RWPE2 (cell line): Measurements from ENCODE around the gene ERRFI1.

Experiments used
- ATAC-seq: fragments of 200-7000 bp; cut with Tn5 transposase; 3 replicates; pipeline ENCODE4 v1.9.1; 2021; ENCODE audit warnings: low read depth
- DNase-seq: peaks from one replicate; pipeline ENCODE4 v3.0.0-alpha.2; 2020; ENCODE audit warnings: low spot score
- H3K27ac ChIP-seq: fragments of 450-650 bp; 2 replicates; pipeline ENCODE4 v1.5.1; 2017; ENCODE audit warnings: mild to moderate bottlenecking; ENCODE audit not compliant: poor library complexity, severe bottlenecking
- H3K27me3 ChIP-seq: fragments of 250-450 bp; sonication (Bioruptor Pico); 2 replicates; pipeline ENCODE4 v1.5.1; 2021; ENCODE audit warnings: mild to moderate bottlenecking, moderate library complexity; ENCODE audit not compliant: insufficient read depth, poor library complexity, severe bottlenecking
- H3K36me3 ChIP-seq: fragments of 250-450 bp; sonication (Bioruptor Pico); 2 replicates; pipeline ENCODE4 v1.5.1; 2020; ENCODE audit warnings: low read depth, mild to moderate bottlenecking, moderate library complexity
- H3K4me1 ChIP-seq: fragments of 250-450 bp; sonication (Bioruptor Pico); 2 replicates; pipeline ENCODE4 v1.5.1; 2021; ENCODE audit warnings: mild to moderate bottlenecking, moderate library complexity; ENCODE audit not compliant: insufficient read depth, poor library complexity, severe bottlenecking
- H3K4me3 ChIP-seq: fragments of 250-450 bp; sonication (Bioruptor Pico); 2 replicates; pipeline ENCODE4 v1.5.1; 2021; ENCODE audit warnings: mild to moderate bottlenecking, moderate library complexity; ENCODE audit not compliant: severe bottlenecking
- H3K9me3 ChIP-seq: fragments of 250-450 bp; sonication (Bioruptor Pico); 2 replicates; pipeline ENCODE4 v1.5.1; 2021; ENCODE audit warnings: mild to moderate bottlenecking, moderate library complexity; ENCODE audit not compliant: severe bottlenecking
- TF ChIP-seq, protein P1 (sequence below): fragments of 450-650 bp; IDR thresholded peaks from one replicate; pipeline ENCODE4 v1.5.1; 2017; ENCODE audit warnings: mild to moderate bottlenecking, moderate library complexity; ENCODE audit not compliant: poor library complexity, severe bottlenecking

Gene ERRFI1

GRCh38 chr1:8012955-8013354 lies 13.2 kb downstream of the ERRFI1 start:
- Histone ChIP-seq H3K36me3 (peaks cover 84% of the 10 kb centered on the region), H3K9me3 (no peaks in the 10 kb centered on the region), H3K4me1 (peaks cover 29% of the 10 kb centered on the region), H3K4me3 (no peak overlapping the region), H3K27me3 (no peaks in the 10 kb centered on the region), H3K27ac (peak overlapping the region; percentile 99)
- no peak for ATAC-seq
- DNase-seq: no peak
- TF ChIP-seq, protein P1, sequence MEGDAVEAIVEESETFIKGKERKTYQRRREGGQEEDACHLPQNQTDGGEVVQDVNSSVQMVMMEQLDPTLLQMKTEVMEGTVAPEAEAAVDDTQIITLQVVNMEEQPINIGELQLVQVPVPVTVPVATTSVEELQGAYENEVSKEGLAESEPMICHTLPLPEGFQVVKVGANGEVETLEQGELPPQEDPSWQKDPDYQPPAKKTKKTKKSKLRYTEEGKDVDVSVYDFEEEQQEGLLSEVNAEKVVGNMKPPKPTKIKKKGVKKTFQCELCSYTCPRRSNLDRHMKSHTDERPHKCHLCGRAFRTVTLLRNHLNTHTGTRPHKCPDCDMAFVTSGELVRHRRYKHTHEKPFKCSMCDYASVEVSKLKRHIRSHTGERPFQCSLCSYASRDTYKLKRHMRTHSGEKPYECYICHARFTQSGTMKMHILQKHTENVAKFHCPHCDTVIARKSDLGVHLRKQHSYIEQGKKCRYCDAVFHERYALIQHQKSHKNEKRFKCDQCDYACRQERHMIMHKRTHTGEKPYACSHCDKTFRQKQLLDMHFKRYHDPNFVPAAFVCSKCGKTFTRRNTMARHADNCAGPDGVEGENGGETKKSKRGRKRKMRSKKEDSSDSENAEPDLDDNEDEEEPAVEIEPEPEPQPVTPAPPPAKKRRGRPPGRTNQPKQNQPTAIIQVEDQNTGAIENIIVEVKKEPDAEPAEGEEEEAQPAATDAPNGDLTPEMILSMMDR: no peak

- Histone ChIP-seq H3K4me1 (peaks cover 21% of the 10 kb centered on the region), H3K27me3 (no peaks in the 10 kb centered on the region), H3K9me3 (no peaks in the 10 kb centered on the region), H3K27ac (peak overlapping the region; percentile 99), H3K36me3 (peaks cover 76% of the 10 kb centered on the region), H3K4me3 (no peak overlapping the region)
- ATAC-seq: no peak
- TF ChIP-seq, protein P1: no peak
- DNase-seq: no peak
Measured at GRCh38 chr1:8011923-8012858, 13.9 kb downstream of the ERRFI1 start.

DNA sequence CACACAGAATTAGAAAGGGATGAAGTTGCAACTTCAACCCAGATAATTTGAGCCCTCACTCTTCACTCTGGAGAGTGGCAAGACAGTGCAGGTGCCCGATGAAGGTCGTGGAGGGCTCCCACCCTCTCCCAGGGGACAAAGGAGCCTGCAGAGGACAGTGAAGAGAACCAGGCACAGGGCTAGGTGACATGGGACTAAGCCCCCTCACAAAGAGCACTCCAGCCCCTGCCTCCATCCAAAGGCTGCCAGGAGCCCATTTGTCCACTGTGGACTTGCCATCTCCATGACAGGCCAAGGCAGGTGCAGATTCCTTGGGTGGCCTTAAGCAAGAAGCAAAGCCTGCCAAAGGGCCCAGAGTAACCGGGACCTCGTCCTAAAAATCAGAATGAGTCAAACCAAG lies 15.1 kb downstream of the ERRFI1 start:
- Histone ChIP-seq H3K27ac (peak overlapping the region; percentile 99), H3K36me3 (peaks cover 65% of the 10 kb centered on the region), H3K4me1 (peaks cover 18% of the 10 kb centered on the region), H3K27me3 (no peaks in the 10 kb centered on the region), H3K9me3 (no peaks in the 10 kb centered on the region), H3K4me3 (no peak overlapping the region)
- DNase-seq (no peak), ATAC-seq (no peak)
- TF ChIP-seq, protein P1: no peak

- peaks cover 56% of the 10 kb centered on the region for H3K36me3 ChIP-seq
Measured at GRCh38 chr1:8010080-8010664, 15.9 kb downstream of the ERRFI1 start.

More at GRCh38 chr1:8010080-8010664, 15.9 kb downstream of the ERRFI1 start:
- no peaks in the 10 kb centered on the region for H3K9me3 ChIP-seq
- TF ChIP-seq, protein P1: no peak
- peak; percentile 2; the same call in 2 of the 3 replicates for ATAC-seq
- H3K27me3 ChIP-seq: no peaks in the 10 kb centered on the region
- H3K4me3 ChIP-seq: no peak overlapping the region
- no peak for DNase-seq
- H3K27ac ChIP-seq: peak overlapping the region; percentile 99
- H3K4me1 ChIP-seq: peaks cover 17% of the 10 kb centered on the region
